Stomach (tissue), 4 donors: ENCODE data around the gene LENG1.

Source experiments
- CTCF ChIP-seq, 7 experiments: fragments of 450-650 bp in 4 of 7; fragments of 200-600 bp in 3 of 7; sonication (generic) in 3 of 7; IDR thresholded peaks; one replicate each; pipeline ENCODE4 v1.5.1; 2016 to 2019; ENCODE audit warnings: antibody characterized with exemption in 7 of 7, control low read depth in 2 of 7, mild to moderate bottlenecking in 1 of 7
- POLR2A ChIP-seq, 4 donors: fragments of 450-650 bp; IDR thresholded peaks; one replicate each; pipeline ENCODE4 v1.6.1; 2016; ENCODE audit warnings: antibody characterized with exemption in 4 of 4, control low read depth in 2 of 4, mild to moderate bottlenecking in 1 of 4, moderate library complexity in 1 of 4

- TF ChIP-seq CTCF (IDR thresholded peaks at IDR 0.05) (no peak), POLR2A (IDR thresholded peaks at IDR 0.05) (no peak)
These were observed 49.2 kb upstream of the LENG1 start for GRCh38 chr19:54208784-54209057.
